GM23338 (cell line): ENCODE results near the gene SCGB1A1.

Experiments used
- CREB1 ChIP-seq: fragments of 250-450 bp; sonication (Bioruptor Pico); IDR thresholded peaks from 2 replicates; pipeline ENCODE4 v1.5.0; 2020; ENCODE audit warnings: low read depth, mild to moderate bottlenecking, moderate library complexity
- CTCF ChIP-seq, 2 experiments: fragments of 200-600 bp in 1 of 2; sonication (generic) in 1 of 2; conservative IDR thresholded peaks; 2 replicates each; pipeline versions ENCODE4 v1.5.1 to v1.6.1; 2016 to 2017; ENCODE audit warnings: antibody characterized with exemption in 2 of 2, low read depth in 2 of 2, mild to moderate bottlenecking in 2 of 2, moderate library complexity in 1 of 2
- ETS1 ChIP-seq: IDR thresholded peaks from 2 replicates; pipeline ENCODE4 v1.6.1; 2016; ENCODE audit warnings: antibody characterized with exemption
- EZH2 ChIP-seq: fragments of 200-600 bp; sonication (generic); IDR thresholded peaks from one replicate; pipeline ENCODE4 v1.8.0; 2017; ENCODE audit warnings: antibody characterized with exemption, mild to moderate bottlenecking, low read depth; ENCODE audit not compliant: unreplicated experiment
- EZH2phosphoT487 ChIP-seq: fragments of 200-600 bp; sonication (generic); IDR thresholded peaks from one replicate; pipeline ENCODE4 v1.8.1; 2018; ENCODE audit warnings: antibody characterized with exemption; ENCODE audit not compliant: unreplicated experiment
- JUNB ChIP-seq: IDR thresholded peaks from one replicate; pipeline ENCODE4 v1.6.1; 2016; ENCODE audit warnings: antibody characterized with exemption; ENCODE audit not compliant: unreplicated experiment
- POLR2AphosphoS5 ChIP-seq: IDR thresholded peaks from 2 replicates; pipeline ENCODE4 v1.6.1; 2016; ENCODE audit warnings: antibody characterized with exemption, low read depth
- REST ChIP-seq: IDR thresholded peaks from one replicate; pipeline ENCODE4 v1.6.1; 2018; ENCODE audit warnings: antibody characterized with exemption; ENCODE audit not compliant: unreplicated experiment
- ZNF114 ChIP-seq: fragments of 250-450 bp; sonication (Bioruptor Pico); IDR thresholded peaks from 2 replicates; pipeline ENCODE4 v1.5.0; 2020; ENCODE audit warnings: mild to moderate bottlenecking, moderate library complexity
- ZNF331 ChIP-seq: fragments of 250-450 bp; sonication (Bioruptor Pico); IDR thresholded peaks from 2 replicates; pipeline ENCODE4 v1.5.0; 2020; ENCODE audit warnings: low read depth, mild to moderate bottlenecking, moderate library complexity
- ZNF462 ChIP-seq: fragments of 250-450 bp; sonication (Bioruptor Pico); IDR thresholded peaks from 2 replicates; pipeline ENCODE4 v1.5.0; 2020; ENCODE audit warnings: mild to moderate bottlenecking, moderate library complexity

GRCh38 chr11:62398011-62398994, 20.5 kb upstream of the SCGB1A1 start:
- TF ChIP-seq CTCF (conservative IDR thresholded peaks at IDR 0.05; ENCODE audit: low read depth in 2 of 2) (no peak), EZH2phosphoT487 (no peak), REST (no peak), POLR2AphosphoS5 (no peak), CREB1 (no peak), EZH2 (no peak), ETS1 (no peak), JUNB (no peak), ZNF114 (CRISPR knock-in tag) (no peak), ZNF462 (CRISPR knock-in tag) (no peak), ZNF331 (CRISPR knock-in tag) (no peak)
